ENCODE measurements around the gene ATG9B. TPM values are rescaled to one million over a fixed set of nuclear protein-coding genes. Genes with fewer than 3 reads are reported as not detected.
A peak's percentile ranks its signal among the peaks of the same experiment; 100 is the strongest.

Gene ATG9B, protein sequence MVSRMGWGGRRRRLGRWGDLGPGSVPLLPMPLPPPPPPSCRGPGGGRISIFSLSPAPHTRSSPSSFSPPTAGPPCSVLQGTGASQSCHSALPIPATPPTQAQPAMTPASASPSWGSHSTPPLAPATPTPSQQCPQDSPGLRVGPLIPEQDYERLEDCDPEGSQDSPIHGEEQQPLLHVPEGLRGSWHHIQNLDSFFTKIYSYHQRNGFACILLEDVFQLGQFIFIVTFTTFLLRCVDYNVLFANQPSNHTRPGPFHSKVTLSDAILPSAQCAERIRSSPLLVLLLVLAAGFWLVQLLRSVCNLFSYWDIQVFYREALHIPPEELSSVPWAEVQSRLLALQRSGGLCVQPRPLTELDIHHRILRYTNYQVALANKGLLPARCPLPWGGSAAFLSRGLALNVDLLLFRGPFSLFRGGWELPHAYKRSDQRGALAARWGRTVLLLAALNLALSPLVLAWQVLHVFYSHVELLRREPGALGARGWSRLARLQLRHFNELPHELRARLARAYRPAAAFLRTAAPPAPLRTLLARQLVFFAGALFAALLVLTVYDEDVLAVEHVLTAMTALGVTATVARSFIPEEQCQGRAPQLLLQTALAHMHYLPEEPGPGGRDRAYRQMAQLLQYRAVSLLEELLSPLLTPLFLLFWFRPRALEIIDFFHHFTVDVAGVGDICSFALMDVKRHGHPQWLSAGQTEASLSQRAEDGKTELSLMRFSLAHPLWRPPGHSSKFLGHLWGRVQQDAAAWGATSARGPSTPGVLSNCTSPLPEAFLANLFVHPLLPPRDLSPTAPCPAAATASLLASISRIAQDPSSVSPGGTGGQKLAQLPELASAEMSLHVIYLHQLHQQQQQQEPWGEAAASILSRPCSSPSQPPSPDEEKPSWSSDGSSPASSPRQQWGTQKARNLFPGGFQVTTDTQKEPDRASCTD
- under 1 TPM; 0.13 to 0.32 TPM for total RNA-seq
- long read RNA-seq, partial matches to known transcripts, result 0 of 2 reads
- long read RNA-seq, other reads (novel, unspliced or antisense), result 2 of 2 reads

DNA sequence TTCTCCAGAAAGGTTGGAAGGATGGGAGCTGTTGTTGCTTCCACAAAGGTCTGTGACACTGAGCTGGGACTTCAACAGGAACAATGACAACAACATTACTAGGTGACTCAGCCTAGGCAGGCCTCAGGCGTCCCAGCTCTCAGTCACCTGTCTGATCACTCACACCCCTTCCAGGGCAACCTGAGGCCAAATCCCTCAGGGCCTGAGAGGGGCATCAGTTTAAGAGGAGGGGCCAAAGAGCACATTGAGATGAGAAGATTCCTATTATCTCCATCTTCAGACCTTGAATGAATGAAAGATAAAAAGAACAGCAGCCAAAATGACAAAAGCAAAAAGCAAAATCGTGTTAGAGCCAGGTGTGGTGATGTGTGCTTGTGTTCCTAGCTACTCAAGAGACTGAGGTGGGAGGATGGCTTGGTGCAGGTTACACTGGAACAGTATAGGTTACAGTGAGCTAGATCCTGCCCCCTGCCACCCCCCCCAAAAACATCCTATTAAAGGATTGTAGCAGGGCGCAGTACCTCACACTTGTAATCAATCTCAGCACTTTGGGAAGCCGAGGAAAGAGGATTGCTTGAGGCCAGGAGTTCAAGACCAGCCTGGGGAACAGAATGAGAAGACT is at the start of gene ATG9B:
ATG9B (minus strand) TSS at position 60 of the 622 bp plus-strand sequence. CDS start 71 bp downstream, outside the sequence.
- intact Hi-C loops (cut with DNase I), result no loop called here
- DNase-seq (no peak), ATAC-seq (no peak)

DNA sequence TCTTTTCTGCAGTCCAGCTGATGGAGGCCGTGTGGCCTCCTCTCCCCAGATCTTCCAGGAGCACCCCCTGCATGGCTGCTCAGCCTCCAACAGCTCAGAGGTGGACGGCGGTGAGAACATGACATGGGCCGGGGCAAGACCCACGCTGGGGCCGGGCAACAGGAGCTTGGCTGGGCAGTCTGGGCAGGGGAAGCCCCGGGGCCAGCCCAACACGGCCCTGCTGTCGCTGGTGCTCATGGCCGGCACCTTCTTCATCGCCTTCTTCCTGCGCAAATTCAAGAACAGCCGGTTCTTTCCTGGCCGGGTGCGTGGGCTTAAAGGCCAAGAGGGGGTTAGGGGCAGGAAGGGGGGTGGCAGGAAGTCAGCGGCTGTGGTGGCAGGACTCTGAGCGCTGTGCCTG is 49.7 kb upstream of the ATG9B start:
- DNase-seq (no peak), ATAC-seq (no peak)
- intact Hi-C loops (cut with DNase I), result no loop called here

DNA sequence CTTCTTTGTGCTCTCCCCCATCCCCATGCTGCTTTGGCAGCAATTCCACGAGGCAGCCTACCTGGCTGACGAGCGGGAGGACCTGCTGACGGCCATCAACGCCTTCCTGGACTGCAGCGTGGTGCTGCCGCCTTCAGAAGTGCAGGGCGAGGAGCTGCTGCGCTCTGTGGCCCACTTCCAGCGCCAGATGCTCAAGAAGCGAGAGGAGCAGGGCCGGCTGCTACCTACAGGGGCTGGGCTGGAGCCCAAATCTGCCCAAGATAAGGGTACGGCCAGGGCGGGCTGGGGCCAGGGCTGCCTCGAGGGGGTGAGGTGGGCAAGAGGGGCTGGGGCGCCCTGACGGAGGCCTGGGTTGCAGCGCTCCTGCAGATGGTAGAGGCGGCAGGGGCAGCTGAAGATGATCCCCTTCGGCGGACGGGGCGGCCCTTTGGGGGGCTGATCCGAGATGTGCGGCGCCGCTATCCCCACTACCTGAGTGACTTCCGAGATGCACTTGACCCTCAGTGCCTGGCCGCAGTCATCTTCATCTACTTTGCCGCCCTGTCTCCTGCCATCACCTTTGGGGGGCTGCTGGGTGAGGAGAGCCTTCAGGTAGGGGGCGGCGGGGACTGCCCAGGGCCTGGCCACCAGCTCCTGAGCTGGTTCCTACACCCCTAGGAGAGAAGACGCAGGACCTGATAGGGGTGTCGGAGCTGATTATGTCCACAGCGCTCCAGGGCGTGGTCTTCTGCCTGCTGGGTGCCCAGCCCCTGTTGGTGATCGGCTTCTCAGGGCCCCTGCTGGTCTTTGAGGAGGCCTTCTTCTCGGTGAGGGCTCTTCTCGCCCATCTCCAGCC is 47.0 kb upstream of the ATG9B start:
- DNase-seq (no peak), ATAC-seq (no peak)
- intact Hi-C loops (cut with DNase I), result no loop called here

DNA sequence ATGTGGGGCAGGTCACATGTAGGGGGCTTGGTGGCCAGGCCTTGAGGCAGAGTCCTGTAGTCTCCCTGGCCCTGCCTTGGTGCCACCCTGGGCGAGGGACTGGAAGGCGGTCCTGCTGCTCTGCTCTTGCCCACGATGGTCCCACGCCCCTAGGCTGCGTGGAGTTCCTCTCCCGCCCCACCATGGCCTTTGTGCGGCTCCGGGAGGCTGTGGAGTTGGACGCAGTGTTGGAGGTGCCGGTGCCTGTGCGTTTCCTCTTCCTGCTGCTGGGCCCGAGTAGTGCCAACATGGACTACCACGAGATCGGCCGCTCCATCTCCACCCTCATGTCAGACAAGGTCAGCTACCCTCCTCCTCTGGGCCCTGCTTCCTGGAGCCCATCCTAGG is 46.3 kb upstream of the ATG9B start:
- DNase-seq (no peak), ATAC-seq (no peak)
- intact Hi-C loops (cut with DNase I), result no loop called here

DNA sequence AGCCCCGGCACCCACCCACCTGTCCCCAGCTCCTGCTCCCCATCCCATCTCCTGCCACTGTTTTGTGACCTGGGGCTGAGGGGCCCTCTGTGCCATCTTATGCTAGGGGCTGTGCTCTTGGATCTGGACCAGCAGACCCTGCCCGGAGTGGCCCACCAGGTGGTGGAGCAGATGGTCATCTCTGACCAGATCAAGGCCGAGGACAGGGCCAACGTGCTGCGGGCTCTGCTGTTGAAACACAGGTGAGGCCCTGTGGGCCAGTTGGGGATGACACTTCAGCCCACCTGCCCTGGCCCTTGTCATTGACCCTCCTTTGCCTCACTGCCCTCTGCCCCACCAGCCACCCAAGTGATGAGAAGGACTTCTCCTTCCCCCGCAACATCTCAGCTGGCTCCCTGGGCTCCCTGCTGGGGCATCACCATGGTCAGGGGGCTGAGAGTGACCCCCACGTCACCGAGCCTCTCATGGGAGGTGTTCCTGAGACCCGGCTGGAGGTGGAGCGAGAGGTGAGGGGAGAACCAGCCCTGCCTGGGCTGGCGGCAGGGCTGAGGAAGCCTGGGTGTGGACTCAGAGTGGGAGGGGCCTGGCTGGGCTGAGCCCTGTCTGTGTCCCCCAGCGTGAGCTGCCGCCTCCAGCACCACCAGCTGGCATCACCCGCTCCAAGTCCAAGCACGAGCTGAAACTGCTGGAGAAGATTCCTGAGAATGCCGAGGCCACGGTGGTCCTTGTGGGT is 45.7 kb upstream of the ATG9B start:
- ATAC-seq (no peak), DNase-seq (no peak)
- intact Hi-C loops (cut with DNase I), result no loop called here

DNA sequence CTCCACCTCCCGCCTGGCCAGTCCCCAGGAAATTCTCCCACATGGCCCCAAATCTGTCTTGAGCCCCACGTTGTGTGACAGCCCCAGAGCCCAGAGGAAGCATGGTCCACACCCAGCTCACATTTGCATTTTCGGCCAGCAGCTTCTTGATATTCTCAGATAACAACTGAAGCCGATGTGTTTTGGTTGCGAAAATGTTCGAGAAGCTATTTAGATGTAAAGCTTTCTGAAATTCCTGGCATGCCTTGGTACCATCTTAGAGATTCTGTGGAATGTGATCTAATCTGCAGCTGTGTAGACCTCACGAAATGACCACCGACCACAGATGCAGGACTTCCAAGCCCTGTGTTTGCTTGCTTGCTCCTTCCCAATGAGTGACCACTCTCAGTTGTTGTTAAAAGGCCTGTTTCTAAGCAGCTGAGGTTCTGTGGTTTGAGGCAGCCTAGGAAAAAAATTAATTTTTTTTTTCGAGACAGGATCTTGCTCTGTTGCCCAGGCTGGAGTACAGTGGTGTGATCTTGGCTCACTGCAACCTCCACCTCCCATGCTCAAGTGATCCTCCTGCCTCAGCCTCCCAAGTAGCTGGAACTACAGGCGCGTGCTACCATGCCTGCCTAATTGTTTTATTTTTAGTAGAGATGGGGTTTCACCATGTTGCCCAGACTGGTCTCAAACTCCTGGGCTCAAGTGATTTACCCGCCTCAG is 43.9 kb upstream of the ATG9B start:
- intact Hi-C loops (cut with DNase I), result no loop called here
- ATAC-seq, result no peak

DNA sequence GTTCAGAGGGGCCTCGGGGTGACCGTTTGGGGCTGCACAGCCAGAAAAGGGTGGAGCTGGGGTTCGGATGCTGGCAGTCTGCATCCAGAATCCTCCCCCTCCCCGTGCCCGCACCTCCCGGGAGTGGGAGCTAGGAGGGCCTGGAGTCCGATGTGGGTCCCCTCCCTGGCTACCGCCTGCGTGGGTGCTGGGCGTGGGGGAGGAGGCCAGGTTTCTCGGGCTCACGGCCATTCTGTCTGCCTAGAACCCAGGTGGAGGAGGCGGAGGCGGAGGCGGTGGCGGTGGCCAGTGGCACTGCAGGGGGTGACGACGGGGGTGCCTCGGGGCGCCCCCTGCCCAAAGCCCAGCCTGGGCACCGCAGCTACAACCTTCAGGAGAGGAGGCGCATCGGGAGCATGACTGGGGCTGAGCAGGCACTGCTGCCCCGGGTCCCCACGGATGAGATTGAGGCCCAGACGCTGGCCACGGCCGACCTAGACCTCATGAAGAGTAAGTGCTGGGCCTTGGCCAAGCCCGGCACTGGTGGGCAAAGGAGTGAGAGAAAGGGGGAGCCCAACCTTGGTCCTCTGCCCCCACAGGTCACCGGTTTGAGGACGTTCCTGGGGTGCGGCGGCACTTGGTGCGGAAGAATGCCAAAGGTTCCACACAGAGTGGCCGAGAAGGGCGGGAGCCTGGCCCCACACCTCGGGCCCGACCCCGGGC is 42.1 kb upstream of the ATG9B start:
- no peak for ATAC-seq
- intact Hi-C loops (cut with DNase I), result no loop called here
- no peak for DNase-seq

More for the DNA sequence above, 43.9 kb upstream of the ATG9B start:
- no peak for DNase-seq

DNA sequence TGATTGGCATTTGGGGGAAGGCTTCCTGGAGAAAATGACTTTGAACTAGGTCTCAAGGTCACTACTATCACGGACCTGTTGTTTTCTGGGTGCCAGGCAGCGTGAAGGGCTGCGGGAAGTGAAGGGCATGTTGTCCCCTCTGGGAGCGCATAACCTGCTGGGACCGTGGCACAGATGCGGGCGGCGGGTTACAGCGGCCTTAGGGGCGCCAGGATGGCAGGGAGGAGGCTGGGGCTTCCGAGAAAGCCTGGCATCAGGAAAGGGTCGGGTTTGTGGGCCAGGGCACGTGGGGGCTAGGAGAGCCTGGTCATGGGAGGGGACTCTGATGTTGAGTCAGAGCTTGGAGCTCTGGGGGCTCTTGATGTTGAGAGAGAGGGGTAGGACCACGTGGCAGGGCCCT is 41.2 kb upstream of the ATG9B start:
- DNase-seq, result no peak
- intact Hi-C loops (cut with DNase I), result no loop called here
- ATAC-seq, result no peak

DNA sequence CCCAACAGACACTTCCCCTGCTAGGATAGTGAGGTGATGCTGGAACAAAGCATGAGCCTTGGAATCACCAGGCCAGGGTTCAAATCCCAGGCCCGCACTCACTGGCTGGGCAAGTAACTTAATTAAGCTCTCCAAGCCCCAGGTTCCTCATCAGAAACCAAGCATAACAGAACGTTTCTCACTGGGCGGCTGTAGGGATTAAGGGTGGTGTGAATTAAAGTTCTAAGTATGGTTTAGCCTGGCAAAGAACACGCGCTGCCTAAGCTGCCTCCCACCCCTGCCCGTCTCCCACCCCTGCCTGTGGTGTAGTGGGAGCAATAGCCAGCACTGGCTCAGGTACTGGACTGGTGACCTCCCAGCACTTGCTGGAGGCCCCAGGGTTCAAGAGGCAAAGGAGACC is 40.7 kb upstream of the ATG9B start:
- intact Hi-C loops (cut with DNase I), result no loop called here

DNA sequence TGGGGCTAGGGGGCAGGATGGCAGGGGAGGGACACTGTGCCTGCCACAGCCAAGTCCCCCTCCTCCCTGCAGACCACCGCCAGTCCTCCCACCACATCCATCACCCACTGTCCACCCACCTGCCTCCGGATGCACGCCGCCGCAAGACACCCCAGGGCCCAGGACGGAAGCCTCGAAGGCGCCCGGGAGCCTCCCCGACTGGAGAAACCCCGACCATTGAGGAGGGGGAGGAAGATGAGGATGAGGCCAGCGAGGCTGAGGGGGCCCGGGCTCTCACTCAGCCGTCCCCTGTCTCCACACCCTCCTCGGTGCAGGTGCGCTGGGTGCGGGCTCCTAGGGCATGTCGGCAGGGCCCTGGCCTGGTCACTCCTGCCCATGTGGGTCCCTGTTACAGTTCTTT is 40.2 kb upstream of the ATG9B start:
- DNase-seq, result no peak
- intact Hi-C loops (cut with DNase I), result no loop called here
- ATAC-seq, result no peak

More for the DNA sequence above, 40.7 kb upstream of the ATG9B start:
- DNase-seq (no peak), ATAC-seq (no peak)

DNA sequence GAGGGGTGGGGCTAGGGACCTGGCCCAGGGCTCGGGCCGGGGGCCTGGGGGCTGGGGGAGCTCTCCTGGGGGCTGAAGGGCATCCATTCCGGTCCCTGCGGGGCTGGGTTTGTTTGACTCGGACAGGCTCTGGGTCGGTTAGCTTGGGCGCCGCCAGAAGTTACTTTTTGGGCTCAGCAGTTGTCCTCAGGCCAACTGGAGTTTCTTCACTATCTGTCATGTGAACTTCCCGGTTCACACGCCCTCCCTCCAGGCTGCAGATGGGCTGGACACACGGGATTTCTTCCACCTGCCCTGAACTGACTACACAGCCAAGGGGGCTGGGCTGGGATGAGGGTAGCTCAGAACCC is 38.9 kb upstream of the ATG9B start:
- intact Hi-C loops (cut with DNase I), result no loop called here
- peak; percentile 2 to 6 for ATAC-seq
- DNase-seq, result peak; percentile 60

DNA sequence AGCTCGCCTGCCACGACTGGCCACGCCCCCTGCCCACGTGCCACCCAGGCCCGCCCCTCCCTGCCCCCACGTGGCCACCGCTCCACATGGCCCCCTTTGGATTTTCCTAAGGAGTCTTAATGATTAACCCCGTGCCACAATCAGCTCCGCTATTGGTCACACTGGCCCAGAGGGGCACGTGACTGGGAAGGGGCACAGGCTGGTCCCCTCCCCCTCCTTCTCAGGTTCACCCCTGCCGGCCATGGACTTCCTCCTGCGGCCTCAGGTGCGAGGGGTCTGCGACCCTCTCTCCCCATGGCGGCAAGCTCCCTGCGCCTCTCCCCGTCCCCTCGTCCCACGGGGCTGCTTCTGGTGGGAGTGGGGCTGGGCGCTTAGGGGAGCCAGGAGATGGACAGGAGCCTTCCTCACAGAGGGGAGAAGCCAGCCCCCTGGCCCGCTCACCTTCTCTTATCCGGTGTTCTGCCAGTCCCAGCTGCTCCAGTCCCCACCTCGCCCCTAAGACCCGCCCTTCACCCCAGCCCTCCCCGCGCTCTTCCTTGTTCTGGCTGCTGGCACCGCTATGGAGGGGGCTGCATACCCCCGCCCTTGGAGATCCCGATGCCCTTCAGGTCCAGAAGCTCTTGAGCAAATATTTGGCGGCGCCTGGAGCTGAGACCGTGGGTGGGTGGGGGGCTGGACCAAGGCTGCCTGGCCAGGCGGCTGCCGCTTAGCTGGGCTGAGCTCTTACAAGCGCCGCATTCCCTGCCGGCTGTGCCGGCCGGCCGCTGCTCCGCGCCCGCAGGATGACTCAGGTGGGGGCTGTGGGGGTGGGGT is 38.3 kb upstream of the ATG9B start:
- DNase-seq (peak; percentile 54), ATAC-seq (peak; percentile 6 to 44)
- intact Hi-C loops (cut with DNase I), result no loop called here

DNA sequence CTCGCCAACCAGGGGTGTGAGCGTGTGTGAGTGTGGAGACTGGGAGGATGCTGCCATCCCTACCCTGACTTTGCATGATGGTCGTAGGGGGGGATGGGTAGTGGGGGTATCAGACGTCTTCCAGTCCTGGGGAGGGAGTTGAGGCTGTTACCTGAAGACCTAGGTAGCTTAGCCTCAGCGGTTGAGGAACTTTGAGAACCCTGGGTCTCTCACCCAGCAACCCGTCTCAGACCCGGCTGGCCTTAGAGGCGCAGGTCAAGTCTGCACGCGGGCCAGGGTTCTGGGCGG is 37.8 kb upstream of the ATG9B start:
- no peak for DNase-seq
- ATAC-seq, result no peak
- intact Hi-C loops (cut with DNase I), result no loop called here

DNA sequence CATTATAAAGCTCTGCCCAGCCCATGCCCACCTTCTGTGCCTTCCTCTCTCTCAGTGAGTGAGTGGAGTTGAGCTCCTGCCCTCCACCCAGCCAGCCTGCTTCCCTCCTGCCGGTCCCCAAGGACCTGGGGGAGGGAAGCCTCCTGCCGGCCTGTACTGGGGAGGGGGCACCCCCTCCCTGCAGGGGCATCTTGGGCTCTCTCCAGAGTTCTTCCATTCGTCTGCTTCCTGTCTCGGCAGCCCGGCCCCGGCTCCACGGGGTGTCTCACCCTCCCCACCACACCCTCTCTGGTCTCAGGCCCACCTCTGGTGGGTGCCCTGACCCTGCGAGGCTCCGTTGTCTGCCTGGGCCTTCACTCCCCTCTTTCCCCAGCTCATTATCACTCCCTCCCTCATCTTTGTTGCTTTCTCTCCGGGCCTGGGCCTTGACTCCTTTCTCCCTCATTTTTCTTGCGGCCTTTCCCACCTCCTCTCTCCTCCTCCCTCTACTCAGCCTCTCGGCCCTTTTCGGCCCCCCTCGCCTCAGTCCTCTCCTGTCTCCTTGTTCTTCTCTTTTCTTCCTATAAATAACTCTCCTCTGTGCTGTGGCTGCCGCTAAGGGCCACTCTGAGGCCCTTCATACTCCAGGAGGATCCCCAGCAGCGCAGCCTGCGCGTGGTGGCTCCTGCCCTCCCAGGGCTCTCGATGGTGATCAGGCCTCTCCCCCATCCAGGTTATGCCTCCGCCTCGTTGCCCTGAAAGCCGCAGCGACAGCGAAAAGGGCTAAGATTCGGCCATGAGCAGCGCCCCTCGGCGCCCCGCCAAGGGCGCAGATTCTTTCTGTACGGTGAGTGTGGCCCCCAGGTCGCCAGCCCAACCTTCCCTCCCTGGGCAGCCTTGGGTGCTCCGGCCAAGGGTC is 37.2 kb upstream of the ATG9B start:
- ATAC-seq, result no peak
- DNase-seq, result no peak
- intact Hi-C loops (cut with DNase I), result loop anchor here in 1 of 2 donors (2.0 kb wide), 1 partner anchor 23 kb away; no protein-coding TSS in a partner anchor
